ENCODE measurements around the gene MYO1B.

The MYO1B gene

GRCh38 chr2:191462370-191462769 is 217.2 kb downstream of the MYO1B start:
- DNase-seq (ENCODE audit: extremely low read depth, low read depth) = no peak
- TF ChIP-seq CTCF (IDR thresholded peaks at IDR 0.05; ENCODE audit: low read depth, low read length) = no peak

- no peak for DNase-seq (ENCODE audit: extremely low read depth, low read depth)
- no peak for TF ChIP-seq CTCF (IDR thresholded peaks at IDR 0.05; ENCODE audit: low read depth, low read length)
These were observed 218.6 kb downstream of the MYO1B start for GRCh38 chr2:191463790-191464189.

GRCh38 chr2:191465766-191466420 is 220.7 kb downstream of the MYO1B start:
- TF ChIP-seq CTCF (IDR thresholded peaks at IDR 0.05; ENCODE audit: low read depth, low read length) = no peak
- no peak for DNase-seq (ENCODE audit: extremely low read depth, low read depth)

DNA sequence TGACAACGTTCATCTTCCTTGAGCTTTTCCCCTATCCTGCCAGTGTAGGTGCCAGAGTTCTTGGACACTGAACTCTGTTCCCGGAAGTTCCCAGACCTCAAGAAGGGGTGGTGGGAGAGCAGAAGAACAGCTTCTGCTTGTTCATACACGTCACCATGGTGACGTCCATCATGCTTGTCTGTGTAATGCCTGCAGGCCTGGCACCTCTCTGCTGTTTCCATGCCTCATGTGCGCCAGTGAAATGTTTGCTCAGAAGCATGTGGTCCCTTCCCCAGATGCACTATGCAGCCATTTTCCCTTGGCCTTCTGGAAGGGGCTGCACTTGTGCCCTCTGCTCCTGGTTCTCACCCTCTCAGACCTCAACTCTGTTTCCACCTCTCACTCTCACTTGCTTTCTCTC is 221.9 kb downstream of the MYO1B start:
- DNase-seq (ENCODE audit: extremely low read depth, low read depth) = no peak
- no peak for TF ChIP-seq CTCF (IDR thresholded peaks at IDR 0.05; ENCODE audit: low read depth, low read length)

GRCh38 chr2:191470306-191470705 is 225.1 kb downstream of the MYO1B start:
- TF ChIP-seq CTCF (IDR thresholded peaks at IDR 0.05; ENCODE audit: low read depth, low read length) = no peak
- no peak for DNase-seq (ENCODE audit: extremely low read depth, low read depth)

GRCh38 chr2:191474464-191474863 is 229.3 kb downstream of the MYO1B start:
- no peak for TF ChIP-seq CTCF (IDR thresholded peaks at IDR 0.05; ENCODE audit: low read depth, low read length)
- DNase-seq (ENCODE audit: extremely low read depth, low read depth) = no peak
